CD4-positive, alpha-beta T cell treated with Interleukin-2 at 100 ng/mL for 4 hours (primary cell): Measurements from ENCODE around the gene SPI1.
A peak's percentile ranks its signal among the peaks of the same experiment; 100 is the strongest.

Experiments used
- DNase-seq: peaks from one replicate; pipeline ENCODE4 v3.0.0-alpha.2; 2020; ENCODE audit warnings: low spot score

The SPI1 gene

GRCh38 chr11:47378010-47378835, at the start of gene SPI1:
Gene SPI1 (minus strand): TSS chr11:47378547. CDS start chr11:47378353, 194 bp downstream.
- DNase-seq, result no peak

GRCh38 chr11:47426062-47426956, 48.0 kb upstream of the SPI1 start, which contains the start of gene PSMC3:
Gene PSMC3 (minus strand): TSS chr11:47426439. CDS start chr11:47426279, 160 bp downstream.
- DNase-seq, result peak; percentile 98

GRCh38 chr11:47425611-47426010, 47.3 kb upstream of the SPI1 start:
- DNase-seq, result no peak

- DNase-seq, result no peak
These were observed 40.3 kb upstream of the SPI1 start for GRCh38 chr11:47418454-47419259.

- DNase-seq, result no peak
These were observed 39.4 kb upstream of the SPI1 start for GRCh38 chr11:47417712-47418111.

GRCh38 chr11:47415949-47416472, 37.7 kb upstream of the SPI1 start:
- no peak for DNase-seq

- DNase-seq, result no peak
These were observed 36.9 kb upstream of the SPI1 start for GRCh38 chr11:47415091-47415854.

GRCh38 chr11:47414685-47415070, 36.3 kb upstream of the SPI1 start:
- DNase-seq, result no peak

- DNase-seq, result no peak
These were observed 35.7 kb upstream of the SPI1 start for GRCh38 chr11:47413908-47414684.

GRCh38 chr11:47413351-47413750, 35.0 kb upstream of the SPI1 start:
- DNase-seq, result no peak

- DNase-seq, result peak; percentile 50
These were observed 33.8 kb upstream of the SPI1 start for GRCh38 chr11:47411884-47412746.

GRCh38 chr11:47410370-47411264, 32.3 kb upstream of the SPI1 start:
- DNase-seq, result no peak

- DNase-seq, result no peak
These were observed 31.4 kb upstream of the SPI1 start for GRCh38 chr11:47409440-47410369.

GRCh38 chr11:47408598-47409439, 30.5 kb upstream of the SPI1 start:
- peak; percentile 2 for DNase-seq

GRCh38 chr11:47407746-47408590, 29.6 kb upstream of the SPI1 start, which contains the start of gene SLC39A13:
Gene SLC39A13 (plus strand): TSS chr11:47408590. CDS start chr11:47410095, 1,505 bp downstream.
- DNase-seq, result peak; percentile 93
